GM18505 (cell line): ENCODE data around the gene MAP7D2.

Experiments
- ATAC-seq: cut with Tn5 transposase; IDR thresholded peaks from one replicate; pipeline ENCODE4 v1.9.1; 2021; ENCODE audit not compliant: unreplicated experiment
- POLR2A ChIP-seq: IDR thresholded peaks from 4 replicates; pipeline ENCODE4 v1.6.1; 2011; ENCODE audit warnings: borderline replicate concordance; ENCODE audit not compliant: insufficient read depth, insufficient read length; ENCODE audit errors: extremely low read depth

The MAP7D2 gene

DNA sequence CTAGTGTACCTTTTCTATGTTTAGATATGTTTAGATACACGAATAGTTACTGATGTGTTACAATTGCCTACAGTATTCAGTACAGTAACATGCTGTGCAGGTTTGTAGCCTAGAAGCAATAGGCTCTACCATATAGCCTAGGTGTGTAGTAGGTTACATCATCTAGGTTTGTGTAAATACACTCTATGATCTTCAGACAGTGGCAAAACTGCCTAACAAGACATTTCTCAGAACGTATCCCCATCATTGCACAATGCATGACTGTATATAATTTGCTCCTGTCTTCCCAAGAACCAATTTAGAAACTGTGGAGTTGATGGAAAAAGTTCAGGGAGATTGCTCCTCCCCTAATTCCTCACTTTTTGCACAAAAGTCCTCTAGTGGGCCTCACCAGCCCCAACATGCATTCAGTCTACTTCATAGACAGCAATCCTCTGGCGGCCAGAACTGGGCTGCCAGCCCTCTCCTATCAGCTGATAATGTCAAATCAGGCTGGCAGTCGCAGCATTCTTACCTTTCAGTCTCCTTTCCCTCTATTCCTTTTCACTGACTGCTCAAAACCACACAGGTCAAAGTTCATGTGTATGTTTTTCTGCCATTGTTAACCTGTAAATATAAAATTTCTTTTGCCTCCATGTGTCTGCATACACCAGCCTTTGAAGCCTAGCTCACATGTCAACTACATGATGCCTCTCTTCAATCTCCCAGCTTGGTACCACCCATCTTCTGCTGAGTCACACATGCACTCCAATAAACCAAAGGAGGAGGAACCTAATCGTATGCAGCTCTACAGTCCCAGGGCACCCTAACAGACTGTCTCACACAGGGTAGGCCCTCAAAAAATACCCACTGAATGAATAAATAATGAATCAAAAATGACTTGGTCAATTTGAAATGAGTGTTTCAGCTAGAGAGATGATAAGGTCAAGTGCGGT is 157.9 kb downstream of the MAP7D2 start:
- no peak for ATAC-seq
- TF ChIP-seq POLR2A, result no peak

GRCh38 chrX:19956923-19957322 is 159.8 kb downstream of the MAP7D2 start:
- TF ChIP-seq POLR2A, result no peak
- no peak for ATAC-seq
